ENCODE data around the gene TBC1D5.

DNA sequence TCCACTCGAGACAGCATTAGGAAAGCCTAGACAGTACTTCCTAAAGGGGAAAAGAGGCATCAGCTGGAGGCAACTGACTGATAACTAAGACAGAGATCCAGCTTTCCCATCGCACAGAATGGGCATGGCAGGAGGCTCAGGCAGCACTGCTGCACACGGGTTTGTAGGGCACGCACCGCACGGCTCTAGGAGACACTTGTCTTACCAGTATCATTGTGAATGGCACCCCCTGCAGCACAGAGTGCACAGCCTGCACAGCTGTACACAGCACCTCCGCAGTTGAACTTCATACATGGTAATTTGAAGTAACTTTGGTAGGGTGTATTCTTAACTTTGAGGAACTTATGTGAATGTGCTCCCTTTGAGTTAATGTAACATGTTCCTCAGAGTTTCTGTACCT, 576.1 kb downstream of the TBC1D5 start:
- TF ChIP-seq, protein P1, sequence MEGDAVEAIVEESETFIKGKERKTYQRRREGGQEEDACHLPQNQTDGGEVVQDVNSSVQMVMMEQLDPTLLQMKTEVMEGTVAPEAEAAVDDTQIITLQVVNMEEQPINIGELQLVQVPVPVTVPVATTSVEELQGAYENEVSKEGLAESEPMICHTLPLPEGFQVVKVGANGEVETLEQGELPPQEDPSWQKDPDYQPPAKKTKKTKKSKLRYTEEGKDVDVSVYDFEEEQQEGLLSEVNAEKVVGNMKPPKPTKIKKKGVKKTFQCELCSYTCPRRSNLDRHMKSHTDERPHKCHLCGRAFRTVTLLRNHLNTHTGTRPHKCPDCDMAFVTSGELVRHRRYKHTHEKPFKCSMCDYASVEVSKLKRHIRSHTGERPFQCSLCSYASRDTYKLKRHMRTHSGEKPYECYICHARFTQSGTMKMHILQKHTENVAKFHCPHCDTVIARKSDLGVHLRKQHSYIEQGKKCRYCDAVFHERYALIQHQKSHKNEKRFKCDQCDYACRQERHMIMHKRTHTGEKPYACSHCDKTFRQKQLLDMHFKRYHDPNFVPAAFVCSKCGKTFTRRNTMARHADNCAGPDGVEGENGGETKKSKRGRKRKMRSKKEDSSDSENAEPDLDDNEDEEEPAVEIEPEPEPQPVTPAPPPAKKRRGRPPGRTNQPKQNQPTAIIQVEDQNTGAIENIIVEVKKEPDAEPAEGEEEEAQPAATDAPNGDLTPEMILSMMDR (IDR thresholded peaks at IDR 0.05), result no peak
- no peak for TF ChIP-seq RAD21 (conservative IDR thresholded peaks at IDR 0.05 in 1 of 2, IDR thresholded peaks at IDR 0.05 in 1 of 2)
- TF ChIP-seq POLR2A (IDR thresholded peaks at IDR 0.05; ENCODE audit: low read length), result no peak
- TF ChIP-seq, protein P2, sequence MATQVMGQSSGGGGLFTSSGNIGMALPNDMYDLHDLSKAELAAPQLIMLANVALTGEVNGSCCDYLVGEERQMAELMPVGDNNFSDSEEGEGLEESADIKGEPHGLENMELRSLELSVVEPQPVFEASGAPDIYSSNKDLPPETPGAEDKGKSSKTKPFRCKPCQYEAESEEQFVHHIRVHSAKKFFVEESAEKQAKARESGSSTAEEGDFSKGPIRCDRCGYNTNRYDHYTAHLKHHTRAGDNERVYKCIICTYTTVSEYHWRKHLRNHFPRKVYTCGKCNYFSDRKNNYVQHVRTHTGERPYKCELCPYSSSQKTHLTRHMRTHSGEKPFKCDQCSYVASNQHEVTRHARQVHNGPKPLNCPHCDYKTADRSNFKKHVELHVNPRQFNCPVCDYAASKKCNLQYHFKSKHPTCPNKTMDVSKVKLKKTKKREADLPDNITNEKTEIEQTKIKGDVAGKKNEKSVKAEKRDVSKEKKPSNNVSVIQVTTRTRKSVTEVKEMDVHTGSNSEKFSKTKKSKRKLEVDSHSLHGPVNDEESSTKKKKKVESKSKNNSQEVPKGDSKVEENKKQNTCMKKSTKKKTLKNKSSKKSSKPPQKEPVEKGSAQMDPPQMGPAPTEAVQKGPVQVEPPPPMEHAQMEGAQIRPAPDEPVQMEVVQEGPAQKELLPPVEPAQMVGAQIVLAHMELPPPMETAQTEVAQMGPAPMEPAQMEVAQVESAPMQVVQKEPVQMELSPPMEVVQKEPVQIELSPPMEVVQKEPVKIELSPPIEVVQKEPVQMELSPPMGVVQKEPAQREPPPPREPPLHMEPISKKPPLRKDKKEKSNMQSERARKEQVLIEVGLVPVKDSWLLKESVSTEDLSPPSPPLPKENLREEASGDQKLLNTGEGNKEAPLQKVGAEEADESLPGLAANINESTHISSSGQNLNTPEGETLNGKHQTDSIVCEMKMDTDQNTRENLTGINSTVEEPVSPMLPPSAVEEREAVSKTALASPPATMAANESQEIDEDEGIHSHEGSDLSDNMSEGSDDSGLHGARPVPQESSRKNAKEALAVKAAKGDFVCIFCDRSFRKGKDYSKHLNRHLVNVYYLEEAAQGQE (IDR thresholded peaks at IDR 0.05), result no peak
- no peak for TF ChIP-seq POLR2AphosphoS2 (conservative IDR thresholded peaks at IDR 0.05; ENCODE audit: low read length)

Data from A549 (cell line).